ES-I3 (cell line): Measurements from ENCODE around the gene TNKS1BP1.

Source experiments
- H3K36me3 ChIP-seq: 2 replicates; pipeline ENCODE4 v1.6.1; 2013; ENCODE audit warnings: mild to moderate bottlenecking, low read length, control low read depth, moderate library complexity; ENCODE audit not compliant: insufficient read depth
- H3K4me1 ChIP-seq: 2 replicates; pipeline ENCODE4 v1.6.1; 2013; ENCODE audit warnings: mild to moderate bottlenecking, control low read depth, low read length; ENCODE audit not compliant: insufficient read depth
- H3K9ac ChIP-seq: 2 replicates; pipeline ENCODE4 v1.6.1; 2013; ENCODE audit warnings: low read depth, mild to moderate bottlenecking, low read length, moderate library complexity
- H3K9me3 ChIP-seq: 2 replicates; pipeline ENCODE4 v1.6.1; 2013; ENCODE audit warnings: mild to moderate bottlenecking, low read length, moderate library complexity; ENCODE audit not compliant: control insufficient read depth, insufficient read depth

TNKS1BP1 gene

DNA sequence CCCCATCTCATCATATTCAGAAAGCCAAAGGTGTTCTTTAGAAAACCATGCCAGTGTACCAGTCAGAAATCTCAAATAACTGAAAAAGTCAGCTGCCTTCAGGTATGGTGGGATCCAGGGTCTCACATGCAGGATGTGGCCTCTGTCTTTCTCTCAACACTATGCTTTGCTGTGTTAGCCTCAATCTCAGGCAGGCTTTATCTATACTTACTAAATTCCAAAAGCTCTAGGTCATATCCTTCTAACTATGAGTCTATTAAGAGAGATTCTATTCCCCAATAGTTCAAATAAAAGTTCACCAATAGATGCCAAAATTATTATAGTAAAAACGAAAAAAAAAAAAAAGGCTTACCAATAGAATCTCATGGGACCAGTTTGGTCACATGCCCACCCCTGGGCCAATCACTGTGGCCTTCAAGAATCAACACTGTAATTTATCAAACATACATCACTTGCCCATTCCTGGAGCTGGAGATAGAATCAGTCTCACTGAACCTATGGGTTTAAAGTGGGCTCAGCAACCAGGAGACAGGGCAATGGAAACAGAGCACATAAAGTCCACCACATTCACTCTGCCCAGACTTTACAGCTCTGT lies 49.8 kb downstream of the TNKS1BP1 start:
- Histone ChIP-seq H3K36me3 (no peaks in the 10 kb centered on the region), H3K9me3 (no peaks in the 10 kb centered on the region), H3K9ac (no peak overlapping the region), H3K4me1 (peaks cover 2% of the 10 kb centered on the region; the same call in 1 of the 2 replicates)

DNA sequence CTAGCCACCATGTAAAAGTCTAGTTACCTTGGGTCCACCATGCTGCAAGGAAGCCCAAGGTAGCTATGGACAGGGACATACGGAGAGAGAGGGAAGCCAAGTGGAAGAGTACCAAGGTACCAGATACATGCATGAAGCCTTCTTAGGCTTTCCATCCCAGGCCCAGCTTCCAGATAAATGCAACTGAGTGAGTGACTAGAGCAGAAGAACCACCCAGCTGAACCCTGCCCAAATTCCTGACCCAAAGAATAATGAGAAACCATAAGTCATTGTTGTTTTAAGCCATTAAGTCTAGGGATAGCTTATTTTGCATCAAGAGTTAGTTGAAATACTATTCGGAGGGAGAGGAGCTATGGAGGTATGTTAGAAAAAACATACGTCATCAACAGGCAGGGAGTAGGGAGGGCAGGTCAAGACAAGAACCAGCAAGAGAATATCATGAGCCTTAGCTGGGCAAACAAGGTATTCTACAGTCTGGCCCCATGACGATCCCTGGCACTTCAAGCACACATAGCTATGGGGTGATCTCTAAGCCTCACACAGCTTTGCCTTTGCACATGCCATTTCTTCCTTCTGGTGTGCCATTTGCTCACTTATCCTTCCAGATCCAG lies 51.2 kb downstream of the TNKS1BP1 start:
- no peaks in the 10 kb centered on the region for H3K9me3 ChIP-seq
- no peaks in the 10 kb centered on the region for H3K36me3 ChIP-seq
- H3K4me1 ChIP-seq, result peaks cover 2% of the 10 kb centered on the region; the same call in 1 of the 2 replicates

DNA sequence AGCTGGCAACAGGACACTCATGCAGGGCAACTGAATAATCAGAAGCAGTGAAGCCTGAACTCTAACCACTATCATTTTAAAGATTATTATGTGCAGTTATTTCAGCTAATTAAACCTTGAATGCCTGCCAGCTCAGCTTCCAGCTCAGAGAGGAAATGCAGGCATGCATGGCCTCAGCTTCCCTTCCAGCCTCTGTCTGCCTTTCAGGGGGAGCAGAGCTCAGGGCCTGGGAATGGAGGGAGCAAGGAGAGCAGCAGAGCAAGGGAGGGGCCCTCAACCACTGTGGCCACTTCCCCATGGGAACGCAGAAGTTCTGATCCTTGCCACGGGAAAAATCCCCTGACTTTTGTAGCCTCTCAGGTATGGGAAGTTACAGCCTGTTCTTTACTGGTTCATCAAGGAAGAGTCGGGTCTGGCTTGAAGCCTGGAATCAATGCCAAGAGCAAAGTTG lies 55.2 kb downstream of the TNKS1BP1 start:
- Histone ChIP-seq H3K9ac (no peak overlapping the region), H3K9me3 (peaks cover 9% of the 10 kb centered on the region), H3K4me1 (no peaks in the 10 kb centered on the region), H3K36me3 (no peaks in the 10 kb centered on the region)

More for the DNA sequence above, 51.2 kb downstream of the TNKS1BP1 start:
- H3K9ac ChIP-seq, result no peak overlapping the region

GRCh38 chr11:57266157-57266556 lies 58.6 kb downstream of the TNKS1BP1 start:
- no peaks in the 10 kb centered on the region for H3K36me3 ChIP-seq
- H3K4me1 ChIP-seq, result peaks cover 7% of the 10 kb centered on the region
- peaks cover 11% of the 10 kb centered on the region for H3K9me3 ChIP-seq
- H3K9ac ChIP-seq, result no peak overlapping the region

- no peak overlapping the region for H3K9ac ChIP-seq
- H3K36me3 ChIP-seq, result no peaks in the 10 kb centered on the region
- peaks cover 11% of the 10 kb centered on the region for H3K9me3 ChIP-seq
- peaks cover 7% of the 10 kb centered on the region for H3K4me1 ChIP-seq
Observed at GRCh38 chr11:57263351-57263750, 61.4 kb downstream of the TNKS1BP1 start.

DNA sequence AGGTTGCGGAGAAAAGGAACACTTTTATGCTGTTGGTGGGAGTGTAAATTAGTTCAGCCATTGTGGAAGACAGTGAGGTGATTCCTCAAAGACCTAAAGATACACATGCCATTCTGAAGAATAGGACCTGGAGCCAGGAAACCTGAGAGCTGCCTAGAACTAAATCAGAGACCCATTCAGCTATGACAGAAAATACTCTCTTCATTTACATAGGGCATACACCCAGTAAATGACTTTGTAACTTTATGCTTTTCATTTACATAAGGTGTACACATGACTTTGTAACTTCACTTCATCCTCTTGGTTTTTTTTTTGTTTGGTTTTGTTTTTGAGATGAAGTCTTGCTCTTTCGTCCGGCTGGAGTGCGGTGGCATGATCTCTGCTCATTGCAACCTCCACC lies 62.6 kb downstream of the TNKS1BP1 start:
- H3K36me3 ChIP-seq, result no peaks in the 10 kb centered on the region
- H3K9ac ChIP-seq, result no peak overlapping the region
- peaks cover 11% of the 10 kb centered on the region for H3K9me3 ChIP-seq
- peaks cover 7% of the 10 kb centered on the region for H3K4me1 ChIP-seq

GRCh38 chr11:57260937-57261783 lies 63.6 kb downstream of the TNKS1BP1 start:
- H3K9me3 ChIP-seq, result peaks cover 7% of the 10 kb centered on the region
- H3K9ac ChIP-seq, result no peak overlapping the region
- H3K4me1 ChIP-seq, result peaks cover 7% of the 10 kb centered on the region
- H3K36me3 ChIP-seq, result no peaks in the 10 kb centered on the region

DNA sequence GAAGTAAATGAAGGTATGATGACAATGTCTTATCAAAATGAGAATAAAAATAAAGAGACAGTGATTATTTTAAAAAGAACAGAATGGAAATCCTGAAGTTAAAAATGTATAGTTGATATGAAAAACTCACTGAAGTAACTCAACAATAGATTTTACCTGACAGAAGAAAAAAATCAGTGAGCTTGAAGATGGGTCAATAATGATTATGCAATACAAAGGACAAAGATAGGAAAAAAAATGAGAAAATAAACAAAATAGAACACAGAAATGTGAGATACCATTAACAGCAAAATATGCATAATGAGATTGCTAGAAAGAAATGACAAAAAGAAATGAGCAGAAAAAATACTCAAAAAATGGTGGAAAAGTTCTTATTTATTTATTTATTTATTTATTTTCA lies 68.6 kb downstream of the TNKS1BP1 start:
- Histone ChIP-seq H3K9ac (no peak overlapping the region), H3K4me1 (no peaks in the 10 kb centered on the region), H3K36me3 (no peaks in the 10 kb centered on the region), H3K9me3 (no peaks in the 10 kb centered on the region)

- no peaks in the 10 kb centered on the region for H3K9me3 ChIP-seq
- no peaks in the 10 kb centered on the region for H3K4me1 ChIP-seq
- H3K36me3 ChIP-seq, result no peaks in the 10 kb centered on the region
- no peak overlapping the region for H3K9ac ChIP-seq
Observed at GRCh38 chr11:57255618-57256017, 69.1 kb downstream of the TNKS1BP1 start.

DNA sequence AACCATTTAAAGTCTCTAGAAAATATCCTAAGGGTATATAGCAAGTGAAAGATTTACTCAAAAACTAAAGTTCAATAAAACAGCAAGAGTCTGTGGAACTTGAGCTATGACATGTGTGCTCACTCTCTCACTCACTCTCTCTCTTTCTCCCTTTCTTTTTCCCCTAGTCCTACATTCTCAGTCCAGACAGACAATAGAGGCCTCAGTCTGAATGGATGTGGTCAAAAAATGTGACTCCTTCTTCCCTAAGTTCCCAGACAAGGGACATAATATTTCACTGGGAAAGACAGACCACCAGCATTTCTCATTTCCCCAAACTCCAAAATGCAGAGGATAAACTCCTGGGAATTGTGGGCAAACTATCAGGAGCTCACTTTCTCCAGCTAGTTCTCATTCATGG lies 70.1 kb downstream of the TNKS1BP1 start:
- H3K9ac ChIP-seq, result no peak overlapping the region
- H3K36me3 ChIP-seq, result no peaks in the 10 kb centered on the region
- H3K9me3 ChIP-seq, result no peaks in the 10 kb centered on the region
- no peaks in the 10 kb centered on the region for H3K4me1 ChIP-seq

GRCh38 chr11:57251491-57252104 lies 73.2 kb downstream of the TNKS1BP1 start:
- Histone ChIP-seq H3K9ac (no peak overlapping the region), H3K36me3 (no peaks in the 10 kb centered on the region), H3K9me3 (no peaks in the 10 kb centered on the region), H3K4me1 (no peaks in the 10 kb centered on the region)

DNA sequence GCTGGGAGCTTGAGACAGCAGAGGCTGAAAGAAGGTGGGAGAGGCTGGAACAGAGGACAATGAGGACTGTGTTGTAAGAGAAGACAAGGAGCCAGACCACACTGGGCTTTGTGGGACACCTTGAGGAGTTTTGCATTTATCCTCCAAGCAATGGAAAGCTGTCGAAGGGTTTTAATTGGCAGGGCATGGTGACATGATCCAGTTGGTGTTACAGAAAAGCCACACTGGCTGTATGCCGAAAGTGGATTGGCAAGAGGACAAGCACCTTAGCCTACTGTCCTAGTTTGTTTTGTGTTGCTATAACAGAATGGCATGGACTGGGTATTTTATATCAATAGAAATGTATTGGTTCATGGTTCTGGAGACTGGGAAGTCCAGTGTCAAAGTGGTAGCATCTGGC lies 73.7 kb downstream of the TNKS1BP1 start:
- Histone ChIP-seq H3K4me1 (no peaks in the 10 kb centered on the region), H3K9me3 (no peaks in the 10 kb centered on the region), H3K9ac (no peak overlapping the region), H3K36me3 (no peaks in the 10 kb centered on the region)
